H9 (cell line): ENCODE results near the gene RPL35. TPM values are rescaled to one million over a fixed set of nuclear protein-coding genes. Genes with fewer than 3 reads are reported as not detected.
A peak's percentile ranks its signal among the peaks of the same experiment; 100 is the strongest.

ENCODE experiments used
- DNase-seq: peaks from one replicate; pipeline ENCODE4 v3.0.0-alpha.2; 2017
- H2AFZ ChIP-seq: one replicate; pipeline ENCODE4 v1.6.1; 2013; ENCODE audit warnings: mild to moderate bottlenecking, low read length, control low read depth, moderate library complexity
- H2AK5ac ChIP-seq: 2 replicates; pipeline ENCODE4 v1.6.1; 2013; ENCODE audit warnings: low read length, control low read depth, mixed read lengths; ENCODE audit not compliant: insufficient read length
- H2BK120ac ChIP-seq: one replicate; pipeline ENCODE4 v1.6.1; 2013; ENCODE audit warnings: low read depth, mild to moderate bottlenecking, low read length, control low read depth, inconsistent platforms; ENCODE audit not compliant: poor library complexity, severe bottlenecking
- H2BK12ac ChIP-seq: 2 replicates; pipeline ENCODE4 v1.6.1; 2013; ENCODE audit warnings: low read length, control low read depth, mixed read lengths, low read depth; ENCODE audit not compliant: insufficient read length
- H2BK15ac ChIP-seq: 2 replicates; pipeline ENCODE4 v1.6.1; 2013; ENCODE audit warnings: low read depth, low read length, control low read depth
- H2BK20ac ChIP-seq: one replicate; pipeline ENCODE4 v1.6.1; 2013; ENCODE audit warnings: low read depth, mild to moderate bottlenecking, low read length, control low read depth, inconsistent platforms; ENCODE audit not compliant: poor library complexity, severe bottlenecking
- H2BK5ac ChIP-seq: 2 replicates; pipeline ENCODE4 v1.6.1; 2013; ENCODE audit warnings: low read length, control low read depth, mixed read lengths; ENCODE audit not compliant: insufficient read length
- H3K14ac ChIP-seq: 2 replicates; pipeline ENCODE4 v1.6.1; 2013; ENCODE audit warnings: low read length, control low read depth; ENCODE audit not compliant: insufficient read depth
- H3K18ac ChIP-seq: 2 replicates; pipeline ENCODE4 v1.6.1; 2013; ENCODE audit warnings: low read depth, mild to moderate bottlenecking, mixed read lengths, low read length, control low read depth; ENCODE audit not compliant: insufficient read length
- H3K23ac ChIP-seq: 2 replicates; pipeline ENCODE4 v1.6.1; 2013; ENCODE audit warnings: low read length, control low read depth, mixed read lengths, low read depth; ENCODE audit not compliant: insufficient read length
- H3K23me2 ChIP-seq: 2 replicates; pipeline ENCODE4 v1.6.1; 2013; ENCODE audit warnings: low read depth, mild to moderate bottlenecking, mixed read lengths, low read length, control low read depth; ENCODE audit not compliant: insufficient read length, poor library complexity, severe bottlenecking
- H3K27ac ChIP-seq: 2 replicates; pipeline ENCODE4 v1.5.1; 2013; ENCODE audit warnings: low read length, control low read depth, mixed read lengths, low read depth; ENCODE audit not compliant: insufficient read length
- H3K27me3 ChIP-seq: 2 replicates; pipeline ENCODE4 v1.6.1; 2013; ENCODE audit warnings: low read length, control low read depth, inconsistent platforms; ENCODE audit not compliant: insufficient read depth
- H3K4ac ChIP-seq: 2 replicates; pipeline ENCODE4 v1.6.1; 2013; ENCODE audit warnings: low read depth, mild to moderate bottlenecking, control low read depth, inconsistent platforms, low read length, moderate library complexity
- H3K4me1 ChIP-seq: 2 replicates; pipeline ENCODE4 v1.6.1; 2013; ENCODE audit warnings: low read length, control low read depth, inconsistent platforms; ENCODE audit not compliant: insufficient read depth
- H3K4me2 ChIP-seq: 2 replicates; pipeline ENCODE4 v1.6.1; 2013; ENCODE audit warnings: low read length, control low read depth, mixed read lengths; ENCODE audit not compliant: insufficient read length, insufficient read depth
- H3K56ac ChIP-seq: 2 replicates; pipeline ENCODE4 v1.6.1; 2013; ENCODE audit warnings: low read depth, mild to moderate bottlenecking, mixed read lengths, low read length, control low read depth; ENCODE audit not compliant: insufficient read length
- H3K79me1 ChIP-seq: 2 replicates; pipeline ENCODE4 v1.6.1; 2013; ENCODE audit warnings: low read depth, mild to moderate bottlenecking, moderate library complexity, low read length, control low read depth, inconsistent platforms; ENCODE audit not compliant: insufficient read depth, poor library complexity, severe bottlenecking
- H3K79me2 ChIP-seq: 2 replicates; pipeline ENCODE4 v1.6.1; 2013; ENCODE audit warnings: low read length, control low read depth, inconsistent platforms; ENCODE audit not compliant: insufficient read depth
- H3K9ac ChIP-seq: 2 replicates; pipeline ENCODE4 v1.6.1; 2013; ENCODE audit warnings: low read length, control low read depth, mixed read lengths; ENCODE audit not compliant: insufficient read length; ENCODE audit errors: extremely low read depth
- H3K9me3 ChIP-seq: one replicate; pipeline ENCODE4 v1.6.1; 2013; ENCODE audit warnings: low read depth, low read length, inconsistent platforms; ENCODE audit not compliant: control insufficient read depth
- H3T11ph ChIP-seq: one replicate; pipeline ENCODE4 v1.6.1; 2013; ENCODE audit warnings: mild to moderate bottlenecking, low read length, control low read depth, inconsistent platforms
- H4K20me1 ChIP-seq: one replicate; pipeline ENCODE4 v1.6.1; 2013; ENCODE audit not compliant: control insufficient read depth, insufficient read length, insufficient read depth
- H4K5ac ChIP-seq: 2 replicates; pipeline ENCODE4 v1.6.1; 2013; ENCODE audit warnings: low read depth, mild to moderate bottlenecking, mixed read lengths, low read length, control low read depth; ENCODE audit not compliant: insufficient read length
- H4K8ac ChIP-seq: replicated peaks from 2 replicates; pipeline ENCODE4 v1.6.1; 2013; ENCODE audit warnings: low read length, control low read depth, mixed read lengths, low read depth; ENCODE audit not compliant: insufficient read length
- H4K91ac ChIP-seq: 2 replicates; pipeline ENCODE4 v1.6.1; 2013; ENCODE audit warnings: low read depth, mild to moderate bottlenecking, moderate library complexity, mixed read lengths, low read length, control low read depth; ENCODE audit not compliant: insufficient read length
- H3K27ac Mint-ChIP-seq, 3 experiments: 2 replicates in 2 of 3; 3 replicates in 1 of 3; pipeline ENCODE4 v1.8.0; 2020 to 2021; ENCODE audit warnings: mixed read lengths in 3 of 3, mild to moderate bottlenecking in 1 of 3, moderate library complexity in 1 of 3
- H3K27me3 Mint-ChIP-seq: 2 replicates; pipeline ENCODE4 v1.8.0; 2021; ENCODE audit warnings: low read depth, mild to moderate bottlenecking, moderate library complexity, mixed read lengths
- H3K36me3 Mint-ChIP-seq, 3 experiments: 2 replicates in 2 of 3; 3 replicates in 1 of 3; pipeline ENCODE4 v1.8.0; 2020 to 2021; ENCODE audit warnings: low read depth in 3 of 3, mixed read lengths in 3 of 3; ENCODE audit not compliant: insufficient read depth in 1 of 3
- H3K4me1 Mint-ChIP-seq, 2 experiments: 2 replicates each; pipeline ENCODE4 v1.8.0; 2020; ENCODE audit warnings: mixed read lengths in 2 of 2
- H3K4me3 Mint-ChIP-seq, 2 experiments: 2 replicates in 1 of 2; 3 replicates in 1 of 2; pipeline ENCODE4 v1.8.0; 2020 to 2021; ENCODE audit warnings: mild to moderate bottlenecking in 2 of 2, mixed read lengths in 2 of 2, moderate library complexity in 1 of 2
- H3K9me3 Mint-ChIP-seq, 2 experiments: 2 replicates in 1 of 2; 3 replicates in 1 of 2; pipeline ENCODE4 v1.8.0; 2020; ENCODE audit warnings: mild to moderate bottlenecking in 2 of 2, mixed read lengths in 2 of 2, moderate library complexity in 1 of 2
- WGBS: extraction: QIAGEN DNeasy Blood & Tissue Kit; methylation state at CpG from one replicate; pipeline ENCODE4 v1.1.7; 2013; ENCODE audit warnings: missing lambda C conversion rate, low lambda C conversion rate, mixed read lengths; ENCODE audit not compliant: insufficient read length; ENCODE audit errors: extremely low coverage; 5-methylcytosine and 5-hydroxymethylcytosine counted together
- total RNA-seq: library from RNA; stranded (reverse); gene quantifications from 2 replicates; pipeline ENCODE4 v1.2.1, GENCODE V29; 2021
- TF ChIP-seq, protein P1 (sequence below): fragments of 200-600 bp; sonication (generic); conservative IDR thresholded peaks from 3 replicates; pipeline ENCODE4 v1.8.0; 2021; ENCODE audit warnings: antibody characterized with exemption, mild to moderate bottlenecking

Gene RPL35
- total RNA-seq, 1 experiment from 2014 or later = 1,840 TPM

DNA sequence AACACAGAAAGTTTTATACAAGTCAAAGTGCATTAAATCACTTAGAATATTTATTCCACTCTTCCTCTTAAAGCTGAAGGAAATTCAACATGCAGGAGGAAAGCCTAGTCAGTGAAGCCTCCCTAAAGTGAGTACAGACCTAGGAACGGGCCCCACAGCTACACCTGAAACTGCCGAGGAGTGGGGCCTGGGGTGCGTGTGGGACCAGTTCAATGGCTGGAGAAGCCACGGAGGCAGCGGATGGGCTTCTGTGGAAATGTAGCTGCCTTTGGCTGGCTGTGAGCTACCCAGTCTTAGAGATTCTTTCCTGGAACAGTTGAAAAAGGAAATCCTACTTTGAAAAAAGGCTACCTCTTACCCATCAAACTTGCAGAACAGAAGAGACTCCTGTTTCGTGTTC is 16.8 kb upstream of the RPL35 start:
- H3K9me3 ChIP-seq = no peaks in the 10 kb centered on the region
- no peaks in the 10 kb centered on the region for H3K27me3 ChIP-seq
- no peak overlapping the region for H3K9ac ChIP-seq
- no peak overlapping the region for H3K23ac ChIP-seq
- H4K91ac ChIP-seq = no peak overlapping the region
- no peaks in the 10 kb centered on the region for H3K23me2 ChIP-seq
- peak overlapping the region; percentile 27 for H3K27ac ChIP-seq
- H3K4ac ChIP-seq = no peak overlapping the region
- DNase-seq = no peak
- WGBS = no CpG with 5 or more reads among the region's 6 CpGs
- TF ChIP-seq, protein P1, sequence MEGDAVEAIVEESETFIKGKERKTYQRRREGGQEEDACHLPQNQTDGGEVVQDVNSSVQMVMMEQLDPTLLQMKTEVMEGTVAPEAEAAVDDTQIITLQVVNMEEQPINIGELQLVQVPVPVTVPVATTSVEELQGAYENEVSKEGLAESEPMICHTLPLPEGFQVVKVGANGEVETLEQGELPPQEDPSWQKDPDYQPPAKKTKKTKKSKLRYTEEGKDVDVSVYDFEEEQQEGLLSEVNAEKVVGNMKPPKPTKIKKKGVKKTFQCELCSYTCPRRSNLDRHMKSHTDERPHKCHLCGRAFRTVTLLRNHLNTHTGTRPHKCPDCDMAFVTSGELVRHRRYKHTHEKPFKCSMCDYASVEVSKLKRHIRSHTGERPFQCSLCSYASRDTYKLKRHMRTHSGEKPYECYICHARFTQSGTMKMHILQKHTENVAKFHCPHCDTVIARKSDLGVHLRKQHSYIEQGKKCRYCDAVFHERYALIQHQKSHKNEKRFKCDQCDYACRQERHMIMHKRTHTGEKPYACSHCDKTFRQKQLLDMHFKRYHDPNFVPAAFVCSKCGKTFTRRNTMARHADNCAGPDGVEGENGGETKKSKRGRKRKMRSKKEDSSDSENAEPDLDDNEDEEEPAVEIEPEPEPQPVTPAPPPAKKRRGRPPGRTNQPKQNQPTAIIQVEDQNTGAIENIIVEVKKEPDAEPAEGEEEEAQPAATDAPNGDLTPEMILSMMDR = no peak
- H3K56ac ChIP-seq = no peak overlapping the region
- H4K5ac ChIP-seq = no peak overlapping the region
- Mint-ChIP-seq H3K4me1 (peaks cover 40 to 45% of the 10 kb centered on the region in 2 experiments), H3K4me3 (no peak overlapping the region), H3K27me3 (no peaks in the 10 kb centered on the region), H3K27ac (peak overlapping the region in 1 of 3 experiments; percentile 60; a peak in 2 of 7 replicates), H3K9me3 (no peaks in the 10 kb centered on the region), H3K36me3 (peaks cover 21 to 58% (median 56%) of the 10 kb centered on the region in 3 experiments)
- no peak overlapping the region for H2AK5ac ChIP-seq
- peaks cover 1% of the 10 kb centered on the region; the same call in 1 of the 2 replicates for H3K79me2 ChIP-seq
- no peak overlapping the region for H2AFZ ChIP-seq
- H2BK15ac ChIP-seq = no peak overlapping the region
- no peak overlapping the region for H3T11ph ChIP-seq
- H3K14ac ChIP-seq = no peak overlapping the region
- H4K8ac ChIP-seq = no peak overlapping the region
- H2BK120ac ChIP-seq = no peak overlapping the region
- peaks cover 14% of the 10 kb centered on the region for H3K4me1 ChIP-seq
- H2BK12ac ChIP-seq = no peak overlapping the region
- H2BK5ac ChIP-seq = no peak overlapping the region
- peaks cover 5% of the 10 kb centered on the region for H3K79me1 ChIP-seq
- H3K18ac ChIP-seq = no peak overlapping the region
- H3K4me2 ChIP-seq = no peak overlapping the region
- no peak overlapping the region for H2BK20ac ChIP-seq
- no peaks in the 10 kb centered on the region for H4K20me1 ChIP-seq
